H9 (cell line): ENCODE measurements around the gene SIGLEC1. TPM values are rescaled to one million over a fixed set of nuclear protein-coding genes. Genes with fewer than 3 reads are reported as not detected.
A peak's percentile ranks its signal among the peaks of the same experiment; 100 is the strongest.

Experiments used
- DNase-seq: peaks from one replicate; pipeline ENCODE4 v3.0.0-alpha.2; 2017
- H2AFZ ChIP-seq: one replicate; pipeline ENCODE4 v1.6.1; 2013; ENCODE audit warnings: mild to moderate bottlenecking, low read length, control low read depth, moderate library complexity
- H2AK5ac ChIP-seq: 2 replicates; pipeline ENCODE4 v1.6.1; 2013; ENCODE audit warnings: low read length, control low read depth, mixed read lengths; ENCODE audit not compliant: insufficient read length
- H2BK120ac ChIP-seq: one replicate; pipeline ENCODE4 v1.6.1; 2013; ENCODE audit warnings: low read depth, mild to moderate bottlenecking, low read length, control low read depth, inconsistent platforms; ENCODE audit not compliant: poor library complexity, severe bottlenecking
- H2BK12ac ChIP-seq: 2 replicates; pipeline ENCODE4 v1.6.1; 2013; ENCODE audit warnings: low read length, control low read depth, mixed read lengths, low read depth; ENCODE audit not compliant: insufficient read length
- H2BK15ac ChIP-seq: 2 replicates; pipeline ENCODE4 v1.6.1; 2013; ENCODE audit warnings: low read depth, low read length, control low read depth
- H2BK20ac ChIP-seq: one replicate; pipeline ENCODE4 v1.6.1; 2013; ENCODE audit warnings: low read depth, mild to moderate bottlenecking, low read length, control low read depth, inconsistent platforms; ENCODE audit not compliant: poor library complexity, severe bottlenecking
- H2BK5ac ChIP-seq: 2 replicates; pipeline ENCODE4 v1.6.1; 2013; ENCODE audit warnings: low read length, control low read depth, mixed read lengths; ENCODE audit not compliant: insufficient read length
- H3K14ac ChIP-seq: 2 replicates; pipeline ENCODE4 v1.6.1; 2013; ENCODE audit warnings: low read length, control low read depth; ENCODE audit not compliant: insufficient read depth
- H3K18ac ChIP-seq: 2 replicates; pipeline ENCODE4 v1.6.1; 2013; ENCODE audit warnings: low read depth, mild to moderate bottlenecking, mixed read lengths, low read length, control low read depth; ENCODE audit not compliant: insufficient read length
- H3K23ac ChIP-seq: 2 replicates; pipeline ENCODE4 v1.6.1; 2013; ENCODE audit warnings: low read length, control low read depth, mixed read lengths, low read depth; ENCODE audit not compliant: insufficient read length
- H3K23me2 ChIP-seq: 2 replicates; pipeline ENCODE4 v1.6.1; 2013; ENCODE audit warnings: low read depth, mild to moderate bottlenecking, mixed read lengths, low read length, control low read depth; ENCODE audit not compliant: insufficient read length, poor library complexity, severe bottlenecking
- H3K27ac ChIP-seq: 2 replicates; pipeline ENCODE4 v1.5.1; 2013; ENCODE audit warnings: low read length, control low read depth, mixed read lengths, low read depth; ENCODE audit not compliant: insufficient read length
- H3K27me3 ChIP-seq: 2 replicates; pipeline ENCODE4 v1.6.1; 2013; ENCODE audit warnings: low read length, control low read depth, inconsistent platforms; ENCODE audit not compliant: insufficient read depth
- H3K4ac ChIP-seq: 2 replicates; pipeline ENCODE4 v1.6.1; 2013; ENCODE audit warnings: low read depth, mild to moderate bottlenecking, control low read depth, inconsistent platforms, low read length, moderate library complexity
- H3K4me1 ChIP-seq: 2 replicates; pipeline ENCODE4 v1.6.1; 2013; ENCODE audit warnings: low read length, control low read depth, inconsistent platforms; ENCODE audit not compliant: insufficient read depth
- H3K4me2 ChIP-seq: 2 replicates; pipeline ENCODE4 v1.6.1; 2013; ENCODE audit warnings: low read length, control low read depth, mixed read lengths; ENCODE audit not compliant: insufficient read length, insufficient read depth
- H3K56ac ChIP-seq: 2 replicates; pipeline ENCODE4 v1.6.1; 2013; ENCODE audit warnings: low read depth, mild to moderate bottlenecking, mixed read lengths, low read length, control low read depth; ENCODE audit not compliant: insufficient read length
- H3K79me1 ChIP-seq: 2 replicates; pipeline ENCODE4 v1.6.1; 2013; ENCODE audit warnings: low read depth, mild to moderate bottlenecking, moderate library complexity, low read length, control low read depth, inconsistent platforms; ENCODE audit not compliant: insufficient read depth, poor library complexity, severe bottlenecking
- H3K79me2 ChIP-seq: 2 replicates; pipeline ENCODE4 v1.6.1; 2013; ENCODE audit warnings: low read length, control low read depth, inconsistent platforms; ENCODE audit not compliant: insufficient read depth
- H3K9ac ChIP-seq: 2 replicates; pipeline ENCODE4 v1.6.1; 2013; ENCODE audit warnings: low read length, control low read depth, mixed read lengths; ENCODE audit not compliant: insufficient read length; ENCODE audit errors: extremely low read depth
- H3K9me3 ChIP-seq: one replicate; pipeline ENCODE4 v1.6.1; 2013; ENCODE audit warnings: low read depth, low read length, inconsistent platforms; ENCODE audit not compliant: control insufficient read depth
- H3T11ph ChIP-seq: one replicate; pipeline ENCODE4 v1.6.1; 2013; ENCODE audit warnings: mild to moderate bottlenecking, low read length, control low read depth, inconsistent platforms
- H4K20me1 ChIP-seq: one replicate; pipeline ENCODE4 v1.6.1; 2013; ENCODE audit not compliant: control insufficient read depth, insufficient read length, insufficient read depth
- H4K5ac ChIP-seq: 2 replicates; pipeline ENCODE4 v1.6.1; 2013; ENCODE audit warnings: low read depth, mild to moderate bottlenecking, mixed read lengths, low read length, control low read depth; ENCODE audit not compliant: insufficient read length
- H4K8ac ChIP-seq: replicated peaks from 2 replicates; pipeline ENCODE4 v1.6.1; 2013; ENCODE audit warnings: low read length, control low read depth, mixed read lengths, low read depth; ENCODE audit not compliant: insufficient read length
- H4K91ac ChIP-seq: 2 replicates; pipeline ENCODE4 v1.6.1; 2013; ENCODE audit warnings: low read depth, mild to moderate bottlenecking, moderate library complexity, mixed read lengths, low read length, control low read depth; ENCODE audit not compliant: insufficient read length
- H3K27ac Mint-ChIP-seq, 3 experiments: 2 replicates in 2 of 3; 3 replicates in 1 of 3; pipeline ENCODE4 v1.8.0; 2020 to 2021; ENCODE audit warnings: mixed read lengths in 3 of 3, mild to moderate bottlenecking in 1 of 3, moderate library complexity in 1 of 3
- H3K27me3 Mint-ChIP-seq: 2 replicates; pipeline ENCODE4 v1.8.0; 2021; ENCODE audit warnings: low read depth, mild to moderate bottlenecking, moderate library complexity, mixed read lengths
- H3K36me3 Mint-ChIP-seq, 3 experiments: 2 replicates in 2 of 3; 3 replicates in 1 of 3; pipeline ENCODE4 v1.8.0; 2020 to 2021; ENCODE audit warnings: low read depth in 3 of 3, mixed read lengths in 3 of 3; ENCODE audit not compliant: insufficient read depth in 1 of 3
- H3K4me1 Mint-ChIP-seq, 2 experiments: 2 replicates each; pipeline ENCODE4 v1.8.0; 2020; ENCODE audit warnings: mixed read lengths in 2 of 2
- H3K4me3 Mint-ChIP-seq, 2 experiments: 2 replicates in 1 of 2; 3 replicates in 1 of 2; pipeline ENCODE4 v1.8.0; 2020 to 2021; ENCODE audit warnings: mild to moderate bottlenecking in 2 of 2, mixed read lengths in 2 of 2, moderate library complexity in 1 of 2
- H3K9me3 Mint-ChIP-seq, 2 experiments: 2 replicates in 1 of 2; 3 replicates in 1 of 2; pipeline ENCODE4 v1.8.0; 2020; ENCODE audit warnings: mild to moderate bottlenecking in 2 of 2, mixed read lengths in 2 of 2, moderate library complexity in 1 of 2
- whole genome bisulfite sequencing: extraction: QIAGEN DNeasy Blood & Tissue Kit; methylation state at CpG from one replicate; pipeline ENCODE4 v1.1.7; 2013; ENCODE audit warnings: missing lambda C conversion rate, low lambda C conversion rate, mixed read lengths; ENCODE audit not compliant: insufficient read length; ENCODE audit errors: extremely low coverage; 5-methylcytosine and 5-hydroxymethylcytosine counted together
- total RNA-seq: library from RNA; stranded (reverse); gene quantifications from 2 replicates; pipeline ENCODE4 v1.2.1, GENCODE V29; 2021
- TF ChIP-seq, protein P1 (sequence below): fragments of 200-600 bp; sonication (generic); conservative IDR thresholded peaks from 3 replicates; pipeline ENCODE4 v1.8.0; 2021; ENCODE audit warnings: antibody characterized with exemption, mild to moderate bottlenecking

The SIGLEC1 gene
- total RNA-seq, 1 experiment from 2014 or later, result not detected

GRCh38 chr20:3696200-3696599, 16.2 kb downstream of the SIGLEC1 start:
- H3K56ac ChIP-seq, result no peak overlapping the region
- no peak for DNase-seq
- WGBS, result no CpG with 5 or more reads among the region's 1 CpG

More at GRCh38 chr20:3696200-3696599, 16.2 kb downstream of the SIGLEC1 start:
- Mint-ChIP-seq H3K27me3 (no peaks in the 10 kb centered on the region), H3K4me3 (no peak overlapping the region), H3K27ac (peak overlapping the region in 1 of 3 experiments; percentile 40; a peak in 1 of 7 replicates), H3K4me1 (no peaks in the 10 kb centered on the region), H3K36me3 (no peaks in the 10 kb centered on the region; a peak in 1 of 7 replicates), H3K9me3 (peaks cover 3% of the 10 kb centered on the region in 2 experiments; a peak in 3 of 5 replicates)
- Histone ChIP-seq H3K23me2 (no peaks in the 10 kb centered on the region), H2BK15ac (no peak overlapping the region), H3K79me1 (no peaks in the 10 kb centered on the region), H2BK20ac (no peak overlapping the region), H3T11ph (no peak overlapping the region), H3K23ac (no peak overlapping the region), H3K4me2 (no peak overlapping the region), H3K9me3 (no peaks in the 10 kb centered on the region), H3K79me2 (no peaks in the 10 kb centered on the region), H3K27me3 (no peaks in the 10 kb centered on the region), H4K20me1 (no peaks in the 10 kb centered on the region), H3K4ac (no peak overlapping the region), H4K91ac (no peak overlapping the region), H2BK5ac (no peak overlapping the region), H3K27ac (no peak overlapping the region), H2BK12ac (no peak overlapping the region), H2AK5ac (no peak overlapping the region), H4K5ac (no peak overlapping the region), H3K4me1 (no peaks in the 10 kb centered on the region), H3K9ac (no peak overlapping the region), H2BK120ac (no peak overlapping the region), H4K8ac (no peak overlapping the region), H2AFZ (no peak overlapping the region), H3K18ac (no peak overlapping the region), H3K14ac (no peak overlapping the region)
- TF ChIP-seq, protein P1, sequence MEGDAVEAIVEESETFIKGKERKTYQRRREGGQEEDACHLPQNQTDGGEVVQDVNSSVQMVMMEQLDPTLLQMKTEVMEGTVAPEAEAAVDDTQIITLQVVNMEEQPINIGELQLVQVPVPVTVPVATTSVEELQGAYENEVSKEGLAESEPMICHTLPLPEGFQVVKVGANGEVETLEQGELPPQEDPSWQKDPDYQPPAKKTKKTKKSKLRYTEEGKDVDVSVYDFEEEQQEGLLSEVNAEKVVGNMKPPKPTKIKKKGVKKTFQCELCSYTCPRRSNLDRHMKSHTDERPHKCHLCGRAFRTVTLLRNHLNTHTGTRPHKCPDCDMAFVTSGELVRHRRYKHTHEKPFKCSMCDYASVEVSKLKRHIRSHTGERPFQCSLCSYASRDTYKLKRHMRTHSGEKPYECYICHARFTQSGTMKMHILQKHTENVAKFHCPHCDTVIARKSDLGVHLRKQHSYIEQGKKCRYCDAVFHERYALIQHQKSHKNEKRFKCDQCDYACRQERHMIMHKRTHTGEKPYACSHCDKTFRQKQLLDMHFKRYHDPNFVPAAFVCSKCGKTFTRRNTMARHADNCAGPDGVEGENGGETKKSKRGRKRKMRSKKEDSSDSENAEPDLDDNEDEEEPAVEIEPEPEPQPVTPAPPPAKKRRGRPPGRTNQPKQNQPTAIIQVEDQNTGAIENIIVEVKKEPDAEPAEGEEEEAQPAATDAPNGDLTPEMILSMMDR, result peak; percentile 68
